ENCODE results near the gene LRPAP1. TPM values are rescaled to one million over a fixed set of nuclear protein-coding genes. Genes with fewer than 3 reads are reported as not detected.

The LRPAP1 gene
- total and polyA plus RNA-seq, 7 donors, result 25.2 to 127 (median 87.4) TPM

GRCh38 chr4:3483471-3483921, 48.7 kb downstream of the LRPAP1 start:
- H3K27ac ChIP-seq, result no peak overlapping the region
- no peaks in the 10 kb centered on the region for H3K36me3 ChIP-seq
- H3K4me1 ChIP-seq, result peaks cover 0 to 10% (median 7%) of the 10 kb centered on the region in 4 donors
- no peaks in the 10 kb centered on the region for H3K9me3 ChIP-seq
- no peak overlapping the region for H3K4me3 ChIP-seq
- DNase-seq, result no peak
- intact Hi-C loops (cut with DNase I), result loop anchor here (5.0 kb wide), 1 partner anchor 136 kb away; no protein-coding TSS in a partner anchor
- peaks cover 0 to 67% (median 13%) of the 10 kb centered on the region in 3 donors for H3K27me3 ChIP-seq
- WGBS, 2 donors, result 33 to 68% methylated on average over 23 of the region's 23 CpGs
- TF ChIP-seq POLR2AphosphoS5 (IDR thresholded peaks at IDR 0.05) (peak in 2 of 4 donors; percentile 6 to 50), CTCF (IDR thresholded peaks at IDR 0.05) (no peak), EP300 (IDR thresholded peaks at IDR 0.05) (peak in 1 of 4 donors; percentile 50), POLR2A (IDR thresholded peaks at IDR 0.05) (no peak)

- TF ChIP-seq CTCF (IDR thresholded peaks at IDR 0.05) (no peak), EP300 (IDR thresholded peaks at IDR 0.05) (no peak), POLR2AphosphoS5 (IDR thresholded peaks at IDR 0.05) (no peak), POLR2A (IDR thresholded peaks at IDR 0.05) (no peak)
- peaks cover 0 to 10% (median 7%) of the 10 kb centered on the region in 4 donors for H3K4me1 ChIP-seq
- intact Hi-C loops (cut with DNase I), result loop anchor here (5.0 kb wide), 1 partner anchor 135 kb away; no protein-coding TSS in a partner anchor
- H3K27ac ChIP-seq, result no peak overlapping the region
- H3K4me3 ChIP-seq, result no peak overlapping the region
- H3K36me3 ChIP-seq, result no peaks in the 10 kb centered on the region
- WGBS, 2 donors, result 59 to 90% methylated on average over 12 of the region's 12 CpGs
- DNase-seq, result no peak
- peaks cover 0 to 61% (median 13%) of the 10 kb centered on the region in 3 donors for H3K27me3 ChIP-seq
- H3K9me3 ChIP-seq, result no peaks in the 10 kb centered on the region
These were observed 49.5 kb downstream of the LRPAP1 start for GRCh38 chr4:3482707-3483106.

- WGBS, 2 donors, result 17 to 59% methylated on average over 19 of the region's 19 CpGs
- peaks cover 0 to 54% (median 13%) of the 10 kb centered on the region in 3 donors for H3K27me3 ChIP-seq
These were observed 50.3 kb downstream of the LRPAP1 start for GRCh38 chr4:3481783-3482393.

GRCh38 chr4:3481113-3481531, 51.1 kb downstream of the LRPAP1 start:
- Histone ChIP-seq H3K9me3 (no peaks in the 10 kb centered on the region), H3K27ac (no peak overlapping the region), H3K27me3 (peaks cover 0 to 46% (median 7%) of the 10 kb centered on the region in 3 donors), H3K4me3 (no peak overlapping the region), H3K4me1 (peaks cover 0 to 10% (median 7%) of the 10 kb centered on the region in 4 donors), H3K36me3 (no peaks in the 10 kb centered on the region)
- 12 to 45% methylated on average over 5 of the region's 5 CpGs for WGBS, 2 donors
- no peak for DNase-seq
- intact Hi-C loops (cut with DNase I), result loop anchor here (5.0 kb wide), 1 partner anchor 134 kb away; no protein-coding TSS in a partner anchor
- TF ChIP-seq POLR2A (IDR thresholded peaks at IDR 0.05), result no peak
- TF ChIP-seq POLR2AphosphoS5 (IDR thresholded peaks at IDR 0.05), result no peak
- no peak for TF ChIP-seq CTCF (IDR thresholded peaks at IDR 0.05)
- TF ChIP-seq EP300 (IDR thresholded peaks at IDR 0.05), result no peak

More at GRCh38 chr4:3481783-3482393, 50.3 kb downstream of the LRPAP1 start:
- intact Hi-C loops (cut with DNase I), result loop anchor here (5.0 kb wide), 1 partner anchor 135 kb away; no protein-coding TSS in a partner anchor
- TF ChIP-seq EP300 (IDR thresholded peaks at IDR 0.05), result no peak
- TF ChIP-seq CTCF (IDR thresholded peaks at IDR 0.05), result no peak
- TF ChIP-seq POLR2A (IDR thresholded peaks at IDR 0.05), result no peak
- no peak for TF ChIP-seq POLR2AphosphoS5 (IDR thresholded peaks at IDR 0.05)
- Histone ChIP-seq H3K9me3 (no peaks in the 10 kb centered on the region), H3K4me1 (peaks cover 0 to 10% (median 7%) of the 10 kb centered on the region in 4 donors), H3K36me3 (no peaks in the 10 kb centered on the region), H3K4me3 (no peak overlapping the region), H3K27ac (no peak overlapping the region)
- no peak for DNase-seq

Data from sigmoid colon (tissue), 7 donors.